Activated CD4-positive, alpha-beta T cell treated with anti-CD3 and anti-CD28 coated beads for 24 hours (primary cell): ENCODE measurements around the gene ABHD12.

Experiments
- DNase-seq, 2 donors: peaks; one replicate each; pipeline ENCODE4 v3.0.0-alpha.2; 2020; ENCODE audit warnings: low read depth in 2 of 2

ABHD12 gene

GRCh38 chr20:25380945-25381614, 9.6 kb downstream of the ABHD12 start:
- DNase-seq, result no peak

DNA sequence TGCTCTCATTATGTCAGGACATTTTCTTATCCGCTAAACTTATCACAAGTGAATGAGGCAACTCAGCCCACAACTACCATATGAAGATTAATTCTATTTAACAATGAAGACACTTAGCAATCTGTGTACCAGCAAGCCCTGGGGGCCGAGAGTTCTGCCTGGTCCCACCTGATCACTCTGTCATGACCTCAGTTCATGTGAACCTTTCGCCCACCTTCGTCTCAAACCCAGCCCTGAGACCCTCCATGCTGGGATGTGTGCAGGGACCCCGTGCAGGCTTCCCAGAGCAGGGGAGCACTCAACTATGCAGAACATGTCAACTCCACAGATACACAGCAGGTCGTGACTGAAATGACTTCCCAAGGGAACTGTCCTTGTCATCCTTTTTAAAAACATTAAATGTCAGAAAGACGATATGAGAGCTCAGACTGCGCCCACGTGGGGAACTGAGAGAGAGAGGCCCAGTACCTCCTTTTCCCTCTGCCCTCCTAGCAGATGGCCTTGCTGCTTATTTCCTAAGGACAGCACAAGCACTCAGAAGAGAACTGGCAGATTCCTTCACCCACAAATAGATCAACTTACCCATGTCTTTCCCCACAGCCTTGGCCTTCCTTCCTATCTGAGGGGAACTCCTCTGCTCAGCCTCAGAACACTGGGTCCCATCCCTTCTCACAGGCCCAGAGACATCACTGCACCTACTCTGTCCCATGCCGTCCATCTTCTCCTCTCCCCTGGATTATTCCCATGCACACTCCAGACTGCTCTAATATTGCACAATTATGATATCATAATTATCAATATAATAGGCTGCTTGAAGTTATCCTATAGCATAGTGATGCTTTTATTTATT, 11.5 kb downstream of the ABHD12 start:
- DNase-seq, result no peak

DNA sequence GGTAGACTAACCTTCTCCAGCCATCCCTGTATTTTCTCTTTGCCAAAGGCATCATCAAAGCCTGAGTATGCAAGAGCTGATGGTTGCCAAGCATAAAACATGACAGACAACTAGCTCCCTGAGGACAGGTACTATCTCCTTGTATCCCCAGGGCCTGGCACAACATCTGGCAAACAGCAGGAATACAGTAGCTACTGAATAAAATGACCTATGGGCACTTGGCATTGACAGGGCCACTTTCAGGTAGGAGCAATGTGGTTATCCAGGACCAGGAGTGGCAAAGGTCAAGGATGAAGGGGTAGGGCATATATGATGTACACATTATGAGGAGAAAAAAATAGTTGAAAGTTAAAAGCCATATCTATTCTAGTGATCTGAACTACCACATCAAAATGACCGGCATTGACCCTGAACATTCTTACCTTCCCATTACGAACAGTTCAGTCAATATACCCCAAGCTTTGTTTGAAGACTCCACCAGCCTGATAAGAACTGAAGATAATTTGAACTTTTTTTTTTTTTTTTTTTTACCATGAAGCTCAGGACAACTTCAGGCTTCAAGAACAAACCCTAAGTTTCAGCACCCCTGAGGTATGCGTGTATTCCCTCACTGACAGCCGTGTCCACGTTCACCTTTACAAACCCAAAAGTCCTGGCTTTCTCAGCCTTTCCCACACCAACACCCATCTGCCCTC, 12.3 kb downstream of the ABHD12 start:
- no peak for DNase-seq

- no peak for DNase-seq
Observed at GRCh38 chr20:25376886-25377285, 13.7 kb downstream of the ABHD12 start.

GRCh38 chr20:25376236-25376635, 14.4 kb downstream of the ABHD12 start:
- DNase-seq, result no peak

- DNase-seq, result no peak
Observed at GRCh38 chr20:25374842-25375241, 15.8 kb downstream of the ABHD12 start.

DNA sequence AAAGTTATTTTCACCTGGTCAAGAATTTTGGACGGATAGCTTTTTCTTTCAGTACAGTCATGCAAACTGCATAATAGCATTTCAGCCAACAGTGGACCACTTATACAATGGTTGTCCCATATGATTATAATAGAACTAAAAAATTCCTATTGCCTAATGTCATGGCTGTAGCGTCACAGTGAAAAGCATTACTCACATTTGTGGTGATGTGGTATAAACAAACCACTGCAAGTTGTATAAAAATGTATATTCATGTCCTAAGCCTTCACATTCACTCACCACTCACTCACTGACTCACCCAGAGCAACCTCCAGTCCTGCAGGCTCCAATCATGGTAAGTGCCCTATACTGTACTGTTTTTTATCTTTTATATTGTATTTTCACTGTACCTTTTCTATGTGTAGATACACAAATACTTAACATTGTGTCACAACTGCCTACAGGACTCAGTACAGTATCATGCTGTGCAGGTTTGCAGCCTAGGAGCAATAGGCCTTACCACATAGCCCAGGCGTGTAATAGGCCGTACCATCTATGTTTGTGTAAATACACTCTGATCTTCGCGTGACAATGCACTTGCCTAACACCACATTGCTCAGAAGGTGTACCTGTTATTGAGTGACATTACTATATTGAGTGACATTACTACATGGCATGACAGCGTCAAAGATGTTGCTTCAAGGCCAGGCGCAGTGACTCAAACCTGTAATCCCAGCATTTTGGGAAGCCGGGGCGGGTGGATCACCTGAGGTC, 17.9 kb downstream of the ABHD12 start:
- no peak for DNase-seq

DNA sequence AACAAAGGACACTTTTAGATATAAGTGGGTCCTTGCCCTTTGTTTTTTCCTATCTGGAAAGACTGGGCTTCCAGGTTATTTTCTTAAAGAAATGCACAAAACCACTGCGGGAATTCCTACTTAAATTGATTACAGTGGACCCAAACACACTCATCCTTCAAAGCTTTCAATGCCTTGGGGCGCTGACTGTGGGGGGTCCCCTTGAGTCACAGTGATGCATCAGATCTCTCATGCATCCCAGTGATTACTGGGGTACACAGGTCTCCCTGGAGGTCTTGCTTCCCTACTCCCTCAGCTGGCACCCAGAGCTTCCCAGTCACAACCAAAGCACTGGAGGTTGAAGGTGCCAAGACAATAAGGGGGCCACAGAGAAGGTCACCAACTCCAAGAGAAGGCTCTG, 20.7 kb downstream of the ABHD12 start:
- DNase-seq, result no peak

DNA sequence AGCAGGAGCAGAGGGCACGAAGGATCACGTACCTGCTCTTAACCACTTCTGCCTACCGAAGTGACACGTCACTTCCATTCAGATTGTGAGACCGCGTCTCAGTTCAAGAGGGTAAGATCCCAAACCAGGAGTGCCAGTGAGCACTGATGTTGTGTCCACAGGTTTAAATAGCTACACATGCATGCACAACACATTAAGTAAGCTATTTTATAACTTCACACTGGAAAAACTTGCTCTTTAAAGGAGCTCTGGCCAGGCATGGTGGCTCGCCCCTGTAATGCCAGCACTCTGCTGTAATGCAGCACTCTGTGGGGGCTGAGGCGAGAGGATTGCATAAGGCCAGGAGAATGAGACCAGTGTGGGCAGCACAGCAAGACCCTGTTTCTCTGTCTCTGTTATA, 21.1 kb downstream of the ABHD12 start:
- DNase-seq, result no peak

GRCh38 chr20:25368976-25369375, 21.7 kb downstream of the ABHD12 start:
- no peak for DNase-seq

- no peak for DNase-seq
Observed at GRCh38 chr20:25368526-25368925, 22.1 kb downstream of the ABHD12 start.

DNA sequence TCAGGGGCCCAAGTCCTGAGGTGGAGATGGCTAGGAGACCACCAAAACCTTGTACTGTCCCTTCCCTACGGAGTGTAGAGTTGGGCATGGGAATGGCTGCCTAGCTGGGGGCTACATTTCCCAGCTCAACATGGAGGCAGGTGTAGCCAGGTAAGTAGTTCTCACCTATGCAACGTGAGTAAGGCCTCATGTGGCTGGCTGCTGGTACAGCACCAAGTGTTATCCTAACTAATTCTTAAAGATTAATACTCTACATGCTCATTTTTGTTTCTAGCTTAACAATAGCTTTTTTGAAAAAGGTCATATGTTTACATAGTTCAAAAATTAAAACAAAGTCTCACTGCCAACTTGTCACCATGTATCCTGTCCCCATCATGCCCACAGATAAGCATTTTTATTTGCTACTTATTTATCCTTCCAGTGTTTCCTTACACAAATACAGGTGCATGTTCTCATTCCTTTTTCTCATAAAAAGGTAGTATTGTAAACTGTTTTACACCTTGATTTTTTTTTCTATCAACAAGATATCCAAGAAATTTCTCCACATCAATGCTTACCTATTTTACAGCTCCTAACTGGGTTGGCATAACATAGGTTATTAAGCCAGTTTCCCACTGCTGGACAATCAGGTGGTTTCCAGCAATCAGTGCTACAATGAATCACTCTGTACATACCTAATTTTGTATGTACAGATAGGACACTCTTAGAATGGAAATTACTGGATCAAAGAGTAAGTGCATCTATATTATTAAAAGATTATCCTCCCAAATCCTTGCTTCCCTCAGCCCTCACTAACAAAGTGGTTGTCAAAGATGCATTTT, 25.5 kb downstream of the ABHD12 start:
- no peak for DNase-seq

DNA sequence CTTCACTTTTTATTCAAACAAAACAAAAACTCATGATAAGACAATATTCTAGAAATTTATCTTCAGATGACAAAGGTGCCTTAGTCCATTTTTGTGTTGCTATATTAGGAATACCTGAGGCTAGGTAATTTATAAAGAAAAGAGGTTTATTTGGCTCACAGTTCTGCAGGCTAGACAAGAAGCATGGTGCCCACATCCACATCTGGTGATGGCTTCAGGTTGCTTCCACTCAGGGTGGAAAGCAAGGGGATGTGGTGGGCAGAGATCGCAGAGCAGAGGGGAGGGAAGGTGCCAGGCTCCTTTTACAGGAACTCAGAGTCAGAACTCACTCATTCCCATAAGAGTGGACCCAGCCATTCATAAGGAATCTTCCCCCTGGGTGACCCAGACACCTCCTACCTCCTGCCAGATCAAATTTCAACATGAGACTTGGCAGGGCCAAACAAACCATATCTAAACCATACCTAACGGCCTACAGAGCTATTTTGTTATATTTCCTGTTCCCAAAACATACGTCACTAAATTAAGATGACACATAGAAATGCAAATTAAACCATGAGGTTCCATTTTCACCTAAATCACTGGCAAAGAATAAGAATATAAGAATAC, 26.4 kb downstream of the ABHD12 start:
- no peak for DNase-seq

GRCh38 chr20:25361287-25361683, 29.4 kb downstream of the ABHD12 start:
- no peak for DNase-seq

DNA sequence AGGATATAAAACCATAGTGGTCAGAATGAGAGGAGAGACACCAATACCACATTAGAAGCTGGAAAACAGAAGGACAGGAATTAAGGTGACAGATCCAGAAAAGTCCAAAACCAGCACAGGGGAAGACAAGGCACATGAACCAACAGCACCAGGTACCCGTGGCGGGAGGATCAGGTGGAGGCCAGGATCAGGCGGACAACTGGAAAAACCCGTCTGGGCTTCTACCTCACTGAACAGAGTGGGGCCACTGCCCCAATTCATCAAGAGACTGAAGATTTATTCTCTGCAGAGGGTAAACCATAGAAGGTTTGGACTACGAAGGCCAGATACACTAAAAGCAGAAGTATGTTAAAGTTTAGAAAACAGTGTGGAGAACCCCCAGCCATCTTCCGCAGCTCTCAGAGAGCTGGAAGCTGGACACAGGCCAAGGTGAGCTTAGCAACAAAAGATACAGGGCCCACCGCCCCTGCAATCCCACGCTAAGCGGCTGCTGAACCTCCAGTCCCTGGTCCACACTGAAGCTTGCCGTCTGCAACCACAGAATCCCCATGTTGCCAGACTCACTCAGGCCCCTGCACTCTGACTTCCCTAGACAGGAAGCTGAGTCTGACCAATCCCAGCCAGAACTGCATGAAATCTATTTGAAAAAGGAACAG, 29.9 kb downstream of the ABHD12 start:
- DNase-seq, result no peak

GRCh38 chr20:25356271-25356933, 34.2 kb downstream of the ABHD12 start:
- DNase-seq, result no peak

DNA sequence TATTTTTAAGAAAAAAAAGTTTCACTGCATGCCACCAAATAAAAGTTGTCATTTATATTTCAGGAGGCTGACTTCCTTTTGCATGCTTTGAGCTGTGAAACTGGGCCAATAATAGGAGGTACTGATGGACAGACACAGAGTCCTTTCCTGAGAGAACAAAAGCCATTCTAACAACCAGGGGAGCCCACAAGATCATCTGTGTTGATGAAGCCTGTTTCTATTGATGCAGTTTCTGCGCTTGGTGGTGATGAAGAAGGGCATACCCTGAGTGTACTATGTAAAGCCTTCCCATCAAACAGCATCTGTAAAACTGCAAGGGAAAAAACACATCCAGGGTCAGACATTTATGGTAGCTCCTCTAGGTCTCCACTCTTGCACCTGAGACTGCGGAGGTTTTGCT, 34.8 kb downstream of the ABHD12 start:
- DNase-seq, result no peak

DNA sequence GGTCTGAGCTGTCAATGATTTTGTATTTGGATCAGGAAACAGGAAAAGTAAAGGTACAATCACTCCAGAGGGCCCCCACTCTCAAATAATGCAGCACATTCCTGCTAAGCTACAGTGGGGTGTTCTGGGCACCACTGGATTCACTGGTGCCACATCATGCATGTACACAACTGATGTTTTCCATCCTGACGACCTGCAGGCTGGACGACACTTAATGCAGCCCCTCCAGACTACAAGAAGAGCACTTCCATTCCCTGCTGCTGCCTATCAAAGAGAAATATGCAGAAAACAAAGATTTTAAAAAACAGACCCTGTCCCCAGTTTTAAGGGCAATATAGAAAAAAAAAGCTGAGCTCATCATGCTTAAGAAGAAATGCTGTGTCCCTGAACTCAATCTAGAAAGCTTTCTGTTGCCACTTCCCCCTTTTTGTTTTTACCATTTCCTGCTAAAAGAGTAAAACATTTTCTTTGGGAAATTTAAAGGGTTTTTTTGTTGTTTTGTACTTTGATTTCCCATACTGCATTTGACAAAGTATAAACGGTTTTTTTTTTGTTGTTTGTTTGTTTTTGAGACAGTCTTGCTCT, 35.5 kb downstream of the ABHD12 start:
- no peak for DNase-seq
